SK-N-SH treated with all-trans-retinoic acid at 6 μM for 48 hours (cell line): ENCODE measurements around the gene HSDL1.

Source experiments
- ATAC-seq: fragments of 200-7000 bp; cut with Tn5 transposase; 3 replicates; pipeline ENCODE4 v1.9.1; 2020; ENCODE audit warnings: mild to moderate bottlenecking, moderate library complexity
- ARNTL ChIP-seq: fragments of 450-650 bp; formaldehyde crosslinking; IDR thresholded peaks from 2 replicates; pipeline ENCODE4 v1.5.0; 2020; ENCODE audit warnings: low read depth, mild to moderate bottlenecking, moderate library complexity, borderline replicate concordance
- BACH2 ChIP-seq: fragments of 250-450 bp; sonication (Bioruptor Pico); IDR thresholded peaks from 2 replicates; pipeline ENCODE4 v1.9.0; 2021; ENCODE audit warnings: mild to moderate bottlenecking, borderline replicate concordance
- CREB5 ChIP-seq: fragments of 250-450 bp; sonication (Bioruptor Pico); IDR thresholded peaks from 2 replicates; pipeline ENCODE4 v1.5.1; 2020; ENCODE audit warnings: low read depth, mild to moderate bottlenecking, moderate library complexity
- CSDC2 ChIP-seq: fragments of 250-450 bp; sonication (Bioruptor Pico); IDR thresholded peaks from 2 replicates; pipeline ENCODE4 v1.5.0; 2020; ENCODE audit warnings: mild to moderate bottlenecking, moderate library complexity
- CSRNP3 ChIP-seq: fragments of 250-450 bp; sonication (Bioruptor Pico); IDR thresholded peaks from 2 replicates; pipeline ENCODE4 v1.5.1; 2021; ENCODE audit warnings: mild to moderate bottlenecking, moderate library complexity
- ESRRG ChIP-seq: fragments of 250-450 bp; sonication (Bioruptor Pico); IDR thresholded peaks from 2 replicates; pipeline ENCODE4 v1.6.1; 2021; ENCODE audit warnings: mild to moderate bottlenecking
- GLIS3 ChIP-seq: fragments of 250-450 bp; sonication (Bioruptor Pico); IDR thresholded peaks from 2 replicates; pipeline ENCODE4 v1.5.0; 2020; ENCODE audit warnings: mild to moderate bottlenecking, moderate library complexity
- ISL1 ChIP-seq: fragments of 250-450 bp; sonication (Bioruptor Pico); IDR thresholded peaks from 2 replicates; pipeline ENCODE4 v2.1.2; 2022; ENCODE audit warnings: mild to moderate bottlenecking, moderate library complexity
- OSR1 ChIP-seq: fragments of 250-450 bp; sonication (Bioruptor Pico); IDR thresholded peaks from 2 replicates; pipeline ENCODE4 v1.8.0; 2022; ENCODE audit warnings: moderate library complexity, mild to moderate bottlenecking, inconsistent platforms
- POU6F1 ChIP-seq: fragments of 250-450 bp; sonication (Bioruptor Pico); IDR thresholded peaks from 2 replicates; pipeline ENCODE4 v1.8.0; 2021; ENCODE audit warnings: low read depth, mild to moderate bottlenecking, moderate library complexity, borderline replicate concordance
- PPARA ChIP-seq: fragments of 250-450 bp; sonication (Bioruptor Pico); IDR thresholded peaks from 2 replicates; pipeline ENCODE4 v1.5.0; 2020; ENCODE audit warnings: mild to moderate bottlenecking, borderline replicate concordance
- RARB ChIP-seq: fragments of 250-450 bp; sonication (Bioruptor Pico); IDR thresholded peaks from 2 replicates; pipeline ENCODE4 v1.8.0; 2021; ENCODE audit warnings: mild to moderate bottlenecking, moderate library complexity
- SNAI2 ChIP-seq: fragments of 250-450 bp; sonication (Bioruptor Pico); IDR thresholded peaks from 2 replicates; pipeline ENCODE4 v1.5.0; 2020; ENCODE audit warnings: mild to moderate bottlenecking, moderate library complexity
- TCF4 ChIP-seq: fragments of 250-450 bp; sonication (Bioruptor Pico); IDR thresholded peaks from 2 replicates; pipeline ENCODE4 v1.8.0; 2021; ENCODE audit warnings: mild to moderate bottlenecking, moderate library complexity, borderline replicate concordance
- TOX ChIP-seq: fragments of 250-450 bp; sonication (Bioruptor Pico); IDR thresholded peaks from 2 replicates; pipeline ENCODE4 v1.8.0; 2021; ENCODE audit warnings: mild to moderate bottlenecking, moderate library complexity, borderline replicate concordance
- TSHZ2 ChIP-seq: fragments of 250-450 bp; sonication (Bioruptor Pico); IDR thresholded peaks from 2 replicates; pipeline ENCODE4 v1.5.0; 2020; ENCODE audit warnings: mild to moderate bottlenecking, moderate library complexity
- ZC3H10 ChIP-seq: fragments of 250-450 bp; sonication (Bioruptor Pico); IDR thresholded peaks from 2 replicates; pipeline ENCODE4 v1.5.1; 2021; ENCODE audit warnings: mild to moderate bottlenecking, moderate library complexity
- ZFP3 ChIP-seq: fragments of 250-450 bp; sonication (Bioruptor Pico); IDR thresholded peaks from 2 replicates; pipeline ENCODE4 v1.5.0; 2020; ENCODE audit warnings: mild to moderate bottlenecking, moderate library complexity
- ZFP30 ChIP-seq: fragments of 450-650 bp; formaldehyde crosslinking; IDR thresholded peaks from 2 replicates; pipeline ENCODE4 v1.5.0; 2022; ENCODE audit warnings: mild to moderate bottlenecking, moderate library complexity
- ZNF565 ChIP-seq: fragments of 450-650 bp; formaldehyde crosslinking; conservative IDR thresholded peaks from 2 replicates; pipeline ENCODE4 v1.5.0; 2020; ENCODE audit warnings: low read depth, mild to moderate bottlenecking, moderate library complexity
- ZNF70 ChIP-seq: fragments of 450-650 bp; formaldehyde crosslinking; IDR thresholded peaks from 2 replicates; pipeline ENCODE4 v1.5.0; 2020; ENCODE audit warnings: mild to moderate bottlenecking, moderate library complexity
- ZNF8 ChIP-seq: fragments of 450-650 bp; formaldehyde crosslinking; IDR thresholded peaks from 2 replicates; pipeline ENCODE4 v1.5.0; 2020; ENCODE audit warnings: mild to moderate bottlenecking, moderate library complexity

The HSDL1 gene

GRCh38 chr16:84109598-84110335, 35.2 kb downstream of the HSDL1 start:
- no peak for ATAC-seq
- TF ChIP-seq ARNTL (CRISPR knock-in tag) (no peak), ZC3H10 (CRISPR knock-in tag) (no peak), CSDC2 (CRISPR knock-in tag) (no peak), ZFP30 (CRISPR knock-in tag) (no peak), OSR1 (CRISPR knock-in tag) (no peak), RARB (CRISPR knock-in tag) (no peak), ESRRG (CRISPR knock-in tag) (no peak), TCF4 (CRISPR knock-in tag) (no peak), ZFP3 (no peak), SNAI2 (no peak), TSHZ2 (no peak), ISL1 (CRISPR knock-in tag) (no peak), CREB5 (CRISPR knock-in tag) (no peak), TOX (CRISPR knock-in tag) (no peak), GLIS3 (CRISPR knock-in tag) (no peak), ZNF565 (no peak)
- TF ChIP-seq, all 23 proteins: peak for 0

- ATAC-seq = no peak
- TF ChIP-seq CREB5 (CRISPR knock-in tag) (no peak), ISL1 (CRISPR knock-in tag) (no peak), TCF4 (CRISPR knock-in tag) (no peak), ARNTL (CRISPR knock-in tag) (no peak)
Observed at GRCh38 chr16:84107921-84108320, 37.1 kb downstream of the HSDL1 start.

GRCh38 chr16:84105948-84106740, 38.8 kb downstream of the HSDL1 start:
- no peak for ATAC-seq
- TF ChIP-seq ZNF565 (no peak), CSRNP3 (CRISPR knock-in tag) (no peak), ISL1 (CRISPR knock-in tag) (no peak), CSDC2 (CRISPR knock-in tag) (no peak), PPARA (no peak), ZNF70 (CRISPR knock-in tag) (no peak), POU6F1 (CRISPR knock-in tag) (no peak), BACH2 (CRISPR knock-in tag) (no peak), OSR1 (CRISPR knock-in tag) (no peak), GLIS3 (CRISPR knock-in tag) (no peak), ZC3H10 (CRISPR knock-in tag) (no peak), SNAI2 (no peak), TCF4 (CRISPR knock-in tag) (no peak), ZNF8 (CRISPR knock-in tag) (no peak), TSHZ2 (no peak)
